Esophagus squamous epithelium (tissue), 5 donors: Measurements from ENCODE around the gene ELL2. TPM values are rescaled to one million over a fixed set of nuclear protein-coding genes. Genes with fewer than 3 reads are reported as not detected.
"Not testable (repeated sequence)": the region's sequence is repeated elsewhere in the genome, so short reads cannot be mapped to it uniquely, and the experiment has no call there.

Experiments
- DNase-seq: peaks from one replicate; lab custom pipeline; 2025; lab: John Stamatoyannopoulos, UW
- H3K27ac ChIP-seq, 4 donors: fragments of 200-600 bp; sonication (generic); one replicate each; pipeline ENCODE4 v1.5.1; 2016 to 2019; ENCODE audit warnings: mild to moderate bottlenecking in 1 of 4
- H3K27me3 ChIP-seq, 4 donors: fragments of 200-600 bp; sonication (generic); 1 replicate in 3 of 4; 2 replicates in 1 of 4; pipeline versions ENCODE4 v1.5.1 to v1.6.0; 2017 to 2021; ENCODE audit warnings: antibody characterized with exemption in 1 of 4
- H3K36me3 ChIP-seq, 3 donors: fragments of 200-600 bp; sonication (generic); one replicate each; pipeline ENCODE4 v1.5.1; 2016 to 2019
- H3K4me1 ChIP-seq, 3 donors: fragments of 200-600 bp; sonication (generic); one replicate each; pipeline ENCODE4 v1.5.1; 2017 to 2019
- H3K4me3 ChIP-seq, 4 donors: fragments of 200-600 bp; sonication (generic); 1 replicate in 3 of 4; 2 replicates in 1 of 4; pipeline ENCODE4 v1.5.1; 2016 to 2019; ENCODE audit warnings: mild to moderate bottlenecking in 2 of 4, moderate library complexity in 1 of 4
- H3K9me3 ChIP-seq, 3 donors: fragments of 200-600 bp; sonication (generic); one replicate each; pipeline ENCODE4 v1.5.1; 2016 to 2019
- CTCF ChIP-seq, 6 experiments: fragments of 450-650 bp in 4 of 6; fragments of 200-600 bp in 2 of 6; sonication (generic) in 2 of 6; IDR thresholded peaks; one replicate each; pipeline ENCODE4 v1.5.1; 2016 to 2019; ENCODE audit warnings: antibody characterized with exemption in 6 of 6, mild to moderate bottlenecking in 4 of 6, moderate library complexity in 4 of 6
- POLR2A ChIP-seq, 4 donors: fragments of 450-650 bp; IDR thresholded peaks; one replicate each; pipeline ENCODE4 v1.6.1; 2017; ENCODE audit warnings: antibody characterized with exemption in 4 of 4, mild to moderate bottlenecking in 4 of 4, moderate library complexity in 3 of 4
- WGBS, 2 donors: methylation state at CpG; one replicate each; pipeline ENCODE4 v1.1.5; 2018; 5-methylcytosine and 5-hydroxymethylcytosine counted together
- intact Hi-C: fragments of 100-400 bp; cut with DNase I; formaldehyde crosslinking; loops from one replicate; pipeline ENCODE4 v1.15.0; 2022
- total RNA-seq, 4 donors: library from RNA; depleted of rRNA; stranded (reverse); fragments of >200 nt; gene quantifications; one replicate each; pipeline ENCODE4 v1.1.0, GENCODE V29; 2016
- donor health status: DM: yes; HTN: yes; CAD: no.

ELL2 gene
- total RNA-seq, 4 donors from 2014 or later: 74.9 to 124 (median 121) TPM

DNA sequence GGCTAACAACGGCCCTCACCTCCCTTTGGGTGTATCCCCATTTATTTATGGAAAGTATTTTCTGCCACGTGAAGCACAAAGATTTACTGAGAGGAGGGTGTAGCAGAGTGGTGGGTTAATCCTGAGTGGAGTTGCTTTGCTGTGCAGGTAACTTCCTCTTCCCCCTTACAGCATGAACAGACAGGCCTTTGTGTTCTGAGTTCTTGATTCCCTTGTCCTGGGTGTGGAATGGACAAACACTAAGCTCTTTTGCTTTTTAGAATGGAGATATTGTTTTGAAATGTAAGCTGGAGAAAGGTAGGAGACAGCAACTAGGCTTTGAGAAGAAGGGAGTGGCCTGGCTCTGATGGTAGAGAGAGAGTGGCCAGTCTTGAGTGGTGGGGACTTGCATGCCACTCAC, 122.0 kb downstream of the ELL2 start:
- Histone ChIP-seq H3K36me3 (no peaks in the 10 kb centered on the region), H3K4me1 (peaks cover 12 to 64% (median 27%) of the 10 kb centered on the region in 3 donors), H3K4me3 (no peak overlapping the region), H3K27ac (peak overlapping the region in 1 of 4 donors; percentile 0), H3K27me3 (no peaks in the 10 kb centered on the region), H3K9me3 (no peaks in the 10 kb centered on the region)
- intact Hi-C loops: no loop called here
- WGBS, 2 donors: 48 to 59% methylated on average over 2 of the region's 2 CpGs
- TF ChIP-seq POLR2A (IDR thresholded peaks at IDR 0.05) (no peak), CTCF (IDR thresholded peaks at IDR 0.05) (no peak)
- DNase-seq: no peak

DNA sequence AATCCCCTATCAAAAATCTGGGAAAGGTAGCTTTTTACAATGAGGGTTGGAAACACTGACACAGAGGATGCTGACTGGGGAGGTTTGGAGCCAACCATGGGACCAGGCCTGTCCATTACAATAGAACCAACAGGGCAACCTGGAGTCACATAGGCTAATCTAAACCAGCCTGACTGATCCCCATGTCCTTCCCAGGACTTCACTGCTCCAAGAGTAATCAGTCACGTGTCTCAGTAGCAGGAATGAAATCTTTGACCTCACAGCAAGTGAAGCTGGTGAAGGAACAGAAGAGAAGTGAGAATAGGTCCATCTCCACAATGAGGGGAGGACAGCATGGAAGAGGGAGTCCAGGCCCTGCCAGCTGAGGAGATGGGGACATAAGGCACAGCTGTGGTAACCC, 123.1 kb downstream of the ELL2 start:
- peak overlapping the region in 1 of 4 donors; percentile 45 for H3K27ac ChIP-seq
- DNase-seq: no peak

GRCh38 chr5:95838001-95838520, 123.6 kb downstream of the ELL2 start:
- no peaks in the 10 kb centered on the region for H3K36me3 ChIP-seq
- TF ChIP-seq CTCF (IDR thresholded peaks at IDR 0.05) (no peak), POLR2A (IDR thresholded peaks at IDR 0.05) (no peak)
- intact Hi-C loops: no loop called here
- 88 to 93% methylated on average over 6 to 8 of the region's 8 CpGs for WGBS, 2 donors
- peaks cover 12 to 70% (median 22%) of the 10 kb centered on the region in 3 donors for H3K4me1 ChIP-seq
- DNase-seq: no peak
- H3K27me3 ChIP-seq: no peaks in the 10 kb centered on the region
- no peak overlapping the region for H3K4me3 ChIP-seq
- no peaks in the 10 kb centered on the region for H3K9me3 ChIP-seq
- H3K27ac ChIP-seq: no peak overlapping the region

More for the DNA sequence above, 123.1 kb downstream of the ELL2 start:
- no peaks in the 10 kb centered on the region for H3K9me3 ChIP-seq
- H3K36me3 ChIP-seq: no peaks in the 10 kb centered on the region
- no peak overlapping the region for H3K4me3 ChIP-seq
- no peaks in the 10 kb centered on the region for H3K27me3 ChIP-seq
- intact Hi-C loops: no loop called here
- WGBS, 2 donors: 83 to 94% methylated on average over 1 of the region's 1 CpG
- TF ChIP-seq POLR2A (IDR thresholded peaks at IDR 0.05) (no peak), CTCF (IDR thresholded peaks at IDR 0.05) (no peak)
- peaks cover 12 to 75% (median 27%) of the 10 kb centered on the region in 3 donors for H3K4me1 ChIP-seq

GRCh38 chr5:95837492-95837891, 124.2 kb downstream of the ELL2 start:
- no peak for DNase-seq
- no peaks in the 10 kb centered on the region for H3K9me3 ChIP-seq
- intact Hi-C loops: no loop called here
- no peaks in the 10 kb centered on the region for H3K36me3 ChIP-seq
- peaks cover 12 to 66% (median 18%) of the 10 kb centered on the region in 3 donors for H3K4me1 ChIP-seq
- no peak overlapping the region for H3K27ac ChIP-seq
- no peaks in the 10 kb centered on the region for H3K27me3 ChIP-seq
- WGBS, 2 donors: 98 to 99% methylated on average over 5 of the region's 5 CpGs
- TF ChIP-seq CTCF (IDR thresholded peaks at IDR 0.05) (no peak), POLR2A (IDR thresholded peaks at IDR 0.05) (no peak)
- H3K4me3 ChIP-seq: no peak overlapping the region

DNA sequence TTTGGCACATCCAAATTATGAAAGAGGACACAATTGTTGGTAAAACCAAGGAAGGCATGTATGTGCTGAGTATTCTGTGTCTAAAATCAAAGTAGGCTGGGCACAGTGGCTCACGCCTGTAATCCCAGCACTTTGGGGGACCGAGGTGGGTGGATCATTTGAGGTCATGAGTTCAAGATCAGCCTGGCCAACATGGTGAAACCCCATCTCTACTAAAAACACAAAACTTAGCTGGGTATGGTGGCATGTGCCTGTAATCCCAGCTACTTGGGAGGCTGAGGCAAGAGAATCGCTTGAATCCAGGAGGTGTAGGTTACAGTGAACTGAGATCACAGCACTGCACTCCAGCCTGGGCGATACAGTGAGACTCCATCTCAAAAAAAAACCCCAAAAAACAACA, 124.7 kb downstream of the ELL2 start:
- H3K9me3 ChIP-seq, intact Hi-C loops, H3K27me3 ChIP-seq, DNase-seq, H3K4me3 ChIP-seq, H3K36me3 ChIP-seq: not testable (repeated sequence)
- peak overlapping the region in 2 of 4 donors; percentile 86 for H3K27ac ChIP-seq
- 88 to 100% methylated on average over 1 to 4 of the region's 4 CpGs for WGBS, 2 donors
- H3K4me1 ChIP-seq: peaks cover 12 to 60% (median 18%) of the 10 kb centered on the region in 3 donors
